T-helper 9 cell (primary cell): ENCODE results near the gene CWC27.
"Not testable (repeated sequence)": the region's sequence is repeated elsewhere in the genome, so short reads cannot be mapped to it uniquely, and the experiment has no call there.

ENCODE experiments used
- DNase-seq: peaks from one replicate; pipeline ENCODE4 v3.0.0-alpha.2; 2020

The CWC27 gene

DNA sequence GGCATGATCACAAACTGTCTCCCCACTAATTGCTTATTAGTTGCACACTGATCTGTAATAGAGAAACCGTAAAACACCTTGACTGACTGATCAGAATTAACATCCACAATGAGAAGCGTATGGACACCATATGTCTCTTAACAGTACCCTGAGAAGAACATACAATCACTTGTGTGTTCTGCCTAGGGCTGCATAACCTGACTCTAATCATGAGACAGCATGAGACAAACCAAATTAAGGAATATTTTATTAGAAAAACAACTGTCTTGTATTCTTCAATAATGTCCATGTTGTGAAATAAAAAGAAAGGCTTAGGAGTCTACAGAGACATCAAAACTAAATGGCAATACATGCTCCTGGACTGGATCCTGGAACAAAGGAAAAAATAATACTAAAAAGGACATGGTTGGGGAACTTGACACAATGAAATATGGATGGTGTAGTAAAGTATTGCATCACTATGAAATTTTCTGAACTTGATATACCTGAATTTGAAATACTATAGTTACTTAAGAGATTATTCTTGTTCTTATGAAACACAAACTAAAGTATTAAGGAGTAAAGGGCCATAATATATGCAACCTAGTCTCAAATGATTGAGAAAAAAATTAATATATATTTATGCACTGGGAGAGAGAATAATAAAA is 162.1 kb downstream of the CWC27 start:
- DNase-seq, result no peak

DNA sequence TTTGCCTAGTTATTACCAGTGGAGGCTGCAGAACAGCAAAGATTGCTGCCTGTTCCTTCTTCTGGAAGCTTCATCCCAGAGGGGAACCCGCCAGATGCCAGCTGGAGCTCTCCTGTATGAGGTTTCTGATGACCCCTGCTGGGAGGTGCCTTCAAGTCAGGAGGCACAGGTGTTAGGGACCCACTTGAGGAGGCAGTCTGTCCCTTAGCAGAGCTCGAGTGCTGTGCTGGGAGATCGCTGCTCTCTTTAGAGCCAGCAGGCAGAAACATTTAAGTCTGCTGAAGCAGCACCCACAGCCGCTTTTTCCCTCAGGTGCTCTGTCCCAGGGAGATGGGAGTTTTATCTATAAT is 170.7 kb downstream of the CWC27 start:
- DNase-seq, result not testable (repeated sequence)

DNA sequence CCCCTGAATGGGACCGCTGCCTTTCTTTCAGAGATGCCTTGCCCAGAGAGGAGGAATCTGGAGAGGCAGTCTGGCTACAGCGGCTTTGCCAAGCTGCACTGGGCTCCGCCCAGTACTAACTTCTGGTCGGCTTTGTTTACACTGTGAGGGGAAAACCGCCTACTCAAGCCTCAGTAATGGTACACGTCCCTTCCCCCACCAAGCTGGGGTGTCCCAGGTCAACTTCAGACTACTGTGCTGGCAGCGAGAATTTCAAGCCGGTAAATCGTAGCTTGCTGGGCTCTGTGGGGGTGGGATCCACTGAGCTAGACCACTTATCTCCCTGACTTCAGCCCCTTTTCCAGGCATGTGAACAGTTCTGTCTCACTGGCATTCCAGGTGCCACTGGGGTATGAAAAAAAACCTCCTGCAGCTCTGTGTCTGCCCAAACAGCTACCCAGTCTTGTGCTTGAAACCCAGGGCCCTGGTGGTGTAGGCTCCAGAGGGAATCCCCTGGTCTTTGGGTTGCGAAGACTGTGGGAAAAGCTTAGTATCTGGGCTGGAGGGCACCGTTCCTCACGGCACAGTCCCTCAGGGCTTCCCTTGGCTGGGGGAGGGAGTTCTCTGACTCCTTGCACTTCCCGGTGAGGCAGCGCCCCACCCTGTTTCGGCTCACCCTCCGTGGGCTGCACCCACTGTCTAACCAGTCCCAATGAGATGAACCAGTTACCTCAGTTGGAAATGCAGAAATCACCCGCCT is 171.2 kb downstream of the CWC27 start:
- no peak for DNase-seq

DNA sequence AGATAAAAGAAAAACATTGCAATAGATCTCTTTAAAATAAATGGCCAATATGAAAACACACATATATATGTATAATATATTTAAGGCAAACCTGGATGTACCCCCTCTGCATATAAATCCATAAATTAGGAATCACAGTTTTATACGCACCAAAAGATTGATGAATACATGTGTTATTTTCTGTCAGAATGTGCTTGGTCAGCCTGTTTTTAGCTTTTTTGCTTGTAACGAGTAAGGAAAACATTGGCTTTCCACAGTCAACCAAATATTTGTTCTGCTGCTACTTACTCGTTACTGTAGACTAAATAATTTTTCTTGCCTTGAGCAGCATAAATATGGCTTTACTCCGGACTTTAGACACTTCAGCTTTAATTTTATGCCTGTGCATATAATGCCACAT is 173.7 kb downstream of the CWC27 start:
- DNase-seq, result no peak

DNA sequence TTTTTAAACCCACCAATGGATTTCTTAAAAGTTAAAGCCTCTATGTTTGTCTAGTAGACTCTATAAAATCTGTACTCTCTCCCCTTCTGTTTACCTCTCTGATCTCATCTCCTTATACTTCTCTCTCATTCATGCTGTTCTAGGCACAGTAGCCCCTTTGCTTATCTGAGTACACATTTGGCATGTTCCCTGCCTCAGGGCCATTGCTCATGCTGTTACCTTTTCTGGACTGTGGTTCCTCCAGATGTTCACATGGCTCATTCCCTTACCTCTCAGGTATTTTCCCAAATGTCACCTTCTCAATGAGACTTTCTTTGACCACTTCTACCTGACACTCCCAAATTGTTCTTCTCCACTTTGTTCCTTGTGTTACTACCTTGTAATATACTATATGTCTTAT is 176.1 kb downstream of the CWC27 start:
- DNase-seq, result no peak

DNA sequence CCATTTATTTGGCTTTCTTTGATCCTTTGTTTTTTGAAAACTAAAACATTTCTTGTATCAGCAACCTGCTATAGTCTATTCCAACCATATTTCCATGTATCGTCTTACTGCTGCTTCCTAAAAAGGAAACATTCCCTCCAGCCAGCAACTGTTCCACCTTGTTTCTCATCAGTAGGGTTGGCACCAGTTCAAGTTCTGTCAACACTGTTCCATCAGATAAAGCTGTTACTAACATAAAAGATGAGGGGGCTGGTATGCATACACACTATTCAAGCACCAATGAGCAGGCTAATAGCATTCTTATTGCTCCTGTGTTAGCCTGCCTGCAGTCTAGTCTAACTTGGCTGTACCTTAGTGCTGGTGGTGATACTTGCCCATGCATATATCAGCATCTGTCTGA is 178.3 kb downstream of the CWC27 start:
- DNase-seq, result no peak

DNA sequence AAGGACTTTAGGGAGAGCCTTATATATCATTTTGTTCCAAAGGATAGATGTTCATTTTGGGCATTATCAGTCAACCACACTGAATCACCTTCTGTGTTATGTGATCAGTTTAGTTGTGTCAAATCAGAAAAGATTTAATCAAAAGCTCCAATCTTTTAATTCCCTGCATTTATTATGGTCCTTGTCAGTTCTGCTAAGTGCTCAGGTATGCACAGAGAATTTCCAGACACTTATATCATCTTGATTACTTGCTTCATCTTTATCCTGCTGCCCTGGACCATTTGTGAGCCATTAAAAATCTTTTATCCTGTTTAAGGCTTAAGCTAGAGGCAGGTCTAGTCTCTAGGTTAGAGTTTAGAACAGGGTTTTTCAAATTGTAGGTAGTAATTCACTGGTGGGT is 179.1 kb downstream of the CWC27 start:
- DNase-seq, result no peak

DNA sequence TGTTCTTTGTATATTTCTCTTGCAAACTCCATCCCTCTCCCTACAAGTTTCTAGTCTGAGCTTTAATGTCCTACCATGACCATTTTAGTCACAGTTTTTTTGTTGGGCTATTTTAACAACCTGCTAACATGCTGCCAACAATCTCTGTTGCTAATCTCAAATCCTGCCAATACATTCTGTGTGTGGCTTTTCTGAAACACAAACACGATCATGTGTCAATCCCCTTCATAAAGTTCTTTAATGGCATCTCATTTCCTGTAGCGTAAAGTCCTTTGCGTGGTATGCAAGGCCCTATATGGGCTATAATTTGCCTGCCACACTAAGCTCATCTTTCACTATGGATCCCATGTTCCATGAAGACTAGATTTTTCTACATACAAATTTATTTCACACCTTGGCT is 180.6 kb downstream of the CWC27 start:
- no peak for DNase-seq

DNA sequence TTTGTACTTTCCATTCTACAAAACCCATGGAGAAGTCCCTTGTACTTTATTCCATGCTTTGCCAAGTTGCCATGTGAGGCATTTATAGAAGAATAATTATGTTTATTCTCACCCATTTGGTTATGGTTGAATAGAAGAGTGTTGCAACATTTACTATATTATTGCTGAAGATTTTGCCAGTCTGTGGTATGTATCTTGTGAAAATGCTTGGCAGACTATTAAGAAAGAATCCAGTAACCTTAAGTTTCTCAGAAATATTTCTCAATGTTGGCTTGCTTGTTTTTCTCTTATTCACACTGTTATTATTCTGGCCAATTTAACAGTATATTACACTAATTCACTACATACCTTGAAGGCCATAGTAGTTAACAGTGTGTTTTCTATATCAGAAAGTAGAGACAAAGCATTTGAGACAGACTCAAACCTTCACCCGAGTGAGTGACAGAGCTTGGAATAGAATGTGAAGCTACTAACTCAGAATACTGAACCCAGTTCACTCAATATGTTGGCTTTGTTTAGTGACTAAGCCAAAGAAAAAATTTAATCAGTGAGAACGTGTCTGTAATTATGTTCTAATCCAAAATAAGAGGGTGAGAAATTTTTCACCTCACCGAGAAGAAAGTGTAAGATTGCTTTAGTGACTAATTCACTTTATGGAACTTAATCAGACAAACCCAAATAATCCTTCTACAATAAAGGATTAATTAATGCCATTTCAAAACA is 184.4 kb downstream of the CWC27 start:
- DNase-seq, result no peak

DNA sequence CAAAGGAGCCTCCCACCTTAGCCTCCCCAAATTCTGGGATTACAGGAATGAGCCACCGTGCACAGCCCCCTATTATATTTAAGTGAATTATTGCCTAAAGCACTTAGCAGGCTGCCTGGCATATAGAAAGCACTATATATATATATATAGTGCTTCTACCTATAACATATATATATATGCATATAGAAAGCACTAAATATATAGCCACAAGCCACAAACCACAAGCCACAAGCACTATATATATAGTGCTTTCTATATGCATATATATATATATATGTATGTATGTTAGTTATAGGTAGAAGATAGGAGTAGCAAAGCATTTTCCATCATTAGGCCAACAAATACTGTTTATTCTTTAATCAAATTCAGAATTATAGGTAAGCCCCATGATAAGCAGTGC is 185.8 kb downstream of the CWC27 start:
- no peak for DNase-seq

DNA sequence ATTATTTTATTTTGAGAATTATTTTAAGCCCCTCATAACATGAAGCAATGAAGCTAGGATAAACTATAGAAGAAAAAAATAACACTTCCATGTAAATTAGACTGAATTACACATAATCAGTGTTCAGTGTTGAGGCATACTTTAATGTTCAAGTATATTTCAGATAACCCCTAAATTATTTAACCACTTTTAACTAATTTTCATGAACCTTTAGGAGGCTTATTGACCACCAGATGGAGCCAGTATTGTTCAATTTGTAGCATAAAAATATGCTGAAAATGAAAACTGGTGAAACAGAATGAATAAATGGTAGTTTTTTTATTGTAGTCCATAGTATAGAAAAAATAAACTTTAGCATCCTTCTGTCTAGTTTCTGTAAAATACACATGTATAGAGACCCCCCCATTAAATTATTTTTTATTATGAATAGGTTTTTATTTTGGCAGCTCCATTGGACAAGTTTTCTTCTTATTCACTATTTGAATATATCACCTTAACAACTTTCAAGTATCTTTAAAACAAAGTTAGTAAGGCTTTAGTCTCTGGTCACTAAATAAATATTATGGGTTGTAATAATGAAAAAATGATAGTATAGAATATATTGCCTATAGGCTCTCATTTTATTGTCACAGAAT is 190.1 kb downstream of the CWC27 start:
- no peak for DNase-seq

DNA sequence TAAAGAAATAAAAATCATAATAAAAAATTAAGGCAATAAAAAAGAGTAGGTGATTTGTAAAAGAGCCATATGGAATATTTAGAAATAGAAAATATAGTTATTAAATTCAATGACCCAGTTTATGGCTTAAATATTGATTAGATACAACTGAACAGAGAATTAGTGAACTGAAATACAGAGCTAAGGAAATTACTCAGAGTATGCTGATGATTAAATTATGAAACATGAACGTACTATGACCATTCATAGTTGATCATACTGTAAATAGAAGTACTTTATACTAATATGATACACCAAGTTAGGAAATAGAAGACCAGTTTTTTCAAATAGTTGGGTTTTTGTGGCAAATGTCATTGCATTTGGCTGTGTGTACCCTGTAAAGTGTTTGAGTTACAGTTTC is 194.5 kb downstream of the CWC27 start:
- DNase-seq, result no peak

DNA sequence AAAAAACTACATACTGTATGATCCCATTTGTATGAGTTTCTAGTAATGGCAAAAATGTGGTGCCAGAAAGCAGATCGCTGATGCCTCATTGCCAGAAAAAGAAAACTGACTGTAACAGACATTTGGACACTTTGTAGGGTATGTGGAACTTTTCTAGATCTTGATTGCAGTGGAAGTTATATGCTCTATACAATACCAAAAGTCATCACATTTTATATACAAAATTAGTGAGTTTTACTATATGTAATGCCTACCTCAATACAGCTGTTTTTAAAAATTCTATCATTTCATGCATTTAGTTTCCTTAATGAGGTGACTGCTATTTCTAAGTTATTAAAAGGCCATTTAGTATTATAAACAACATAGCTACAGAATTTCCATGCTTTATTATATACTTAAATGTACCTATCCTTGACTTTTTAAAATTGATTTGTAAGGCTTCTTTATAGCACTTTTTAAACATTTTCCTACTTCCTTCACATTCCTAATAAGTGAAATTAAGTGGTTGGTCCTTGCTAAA is 199.9 kb downstream of the CWC27 start:
- no peak for DNase-seq

DNA sequence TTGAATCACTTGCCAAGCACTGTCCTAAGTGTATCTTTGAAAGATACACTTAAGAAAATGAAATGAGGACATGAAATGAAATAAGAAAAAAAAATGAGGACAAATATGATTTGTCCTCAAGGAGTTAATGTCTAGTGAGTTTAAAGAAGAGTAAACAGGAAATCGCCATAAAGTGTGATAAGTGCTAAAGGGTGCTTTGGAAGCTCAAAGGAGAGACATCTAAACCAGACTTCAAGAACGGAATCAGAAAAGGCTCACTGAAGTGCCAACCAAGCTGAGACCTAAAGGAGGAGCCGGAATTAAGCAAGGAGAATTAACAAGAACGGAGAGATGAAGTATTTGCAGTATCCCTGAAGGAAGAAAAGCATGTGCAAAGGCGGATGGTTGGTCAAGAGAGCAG is 200.8 kb downstream of the CWC27 start:
- no peak for DNase-seq

DNA sequence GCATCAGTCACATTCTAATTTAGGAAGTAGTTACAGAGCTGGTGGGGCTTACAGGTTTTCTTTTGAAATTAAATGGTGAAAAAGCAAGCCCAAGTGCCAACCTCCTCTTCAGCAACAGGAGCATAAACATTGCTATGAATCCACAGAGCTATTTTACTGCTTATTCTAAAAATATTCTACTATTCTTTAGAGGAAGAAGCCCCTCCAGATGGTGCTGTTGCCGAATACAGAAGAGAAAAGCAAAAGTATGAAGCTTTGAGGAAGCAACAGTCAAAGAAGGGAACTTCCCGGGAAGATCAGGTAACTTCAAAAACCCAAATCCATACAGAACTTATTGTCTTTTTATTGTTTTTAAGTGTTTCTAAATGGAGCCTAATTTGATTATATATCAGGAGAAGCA is 202.8 kb downstream of the CWC27 start:
- DNase-seq, result no peak

DNA sequence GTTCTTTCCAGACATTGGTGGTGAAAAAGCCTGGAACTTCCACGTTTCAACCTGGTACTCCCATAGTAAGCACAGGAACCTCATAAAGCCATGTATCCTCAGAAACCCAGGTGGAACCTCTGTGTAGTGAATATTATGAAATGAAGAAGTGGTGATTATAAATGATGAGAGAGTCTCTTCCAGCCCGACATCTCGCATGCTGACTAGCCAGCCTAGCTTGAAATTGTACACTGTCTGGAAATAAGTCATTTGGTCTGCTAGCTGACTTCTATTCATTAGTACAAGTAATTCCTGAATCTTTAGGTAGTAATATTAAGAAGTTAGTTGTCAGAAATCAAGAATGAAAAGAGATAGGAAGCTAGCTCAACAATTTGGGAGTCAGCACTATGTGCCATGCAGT is 203.3 kb downstream of the CWC27 start:
- DNase-seq, result no peak

DNA sequence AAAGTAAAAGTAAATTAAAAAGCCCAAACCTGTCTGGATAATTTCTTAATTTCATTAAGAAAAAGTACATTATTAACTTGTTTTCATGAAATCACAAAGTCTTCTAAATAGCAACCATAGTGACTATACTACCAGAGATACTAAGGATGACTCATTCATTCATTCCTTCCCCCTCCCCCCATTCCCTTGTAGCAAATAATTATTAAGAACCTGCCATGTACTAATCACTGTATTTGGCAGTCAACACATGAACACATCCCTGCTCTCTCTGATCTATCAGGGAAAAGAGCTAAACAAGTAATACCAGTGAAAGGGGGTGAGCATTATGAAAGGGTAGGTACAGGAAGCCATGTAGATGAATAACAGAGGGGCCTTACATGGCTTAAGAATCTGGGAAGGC is 203.9 kb downstream of the CWC27 start:
- no peak for DNase-seq

DNA sequence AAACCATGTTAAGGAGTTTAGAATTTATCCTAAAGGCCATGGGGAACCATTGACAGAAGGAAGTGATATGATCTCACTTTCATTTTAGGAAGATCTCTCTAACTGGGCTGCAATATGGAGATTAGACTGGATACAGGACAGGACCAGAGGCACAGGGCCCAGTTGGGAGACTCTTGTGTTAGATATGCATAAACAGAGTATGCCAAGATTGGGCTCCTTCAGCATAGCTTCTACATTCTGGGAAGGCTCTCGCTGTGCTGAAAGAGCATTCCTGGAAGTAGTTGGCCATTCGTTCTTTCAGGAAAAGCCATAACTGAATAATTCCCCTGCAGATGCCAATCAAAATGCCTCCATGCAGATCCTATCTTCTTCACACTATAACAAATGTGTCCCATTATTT is 204.5 kb downstream of the CWC27 start:
- DNase-seq, result no peak

DNA sequence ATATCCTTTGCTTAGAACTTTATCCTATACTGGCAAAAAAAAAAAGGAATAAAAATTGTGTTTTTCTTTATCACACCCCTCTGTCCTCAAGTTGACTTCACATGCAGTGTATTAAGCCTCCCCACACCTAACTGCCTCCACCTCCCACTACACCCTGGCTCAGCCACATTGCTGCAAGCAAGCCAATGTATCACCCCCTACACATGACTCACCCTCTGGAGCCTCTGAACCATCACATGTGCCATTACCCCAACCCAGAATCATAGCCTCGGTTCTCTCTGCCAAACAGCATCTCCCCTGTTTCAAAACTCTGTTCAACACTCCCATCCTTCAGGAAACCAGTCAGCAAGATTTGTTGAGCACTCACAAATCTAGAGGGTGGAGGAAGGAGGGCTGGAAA is 209.0 kb downstream of the CWC27 start:
- DNase-seq, result no peak

DNA sequence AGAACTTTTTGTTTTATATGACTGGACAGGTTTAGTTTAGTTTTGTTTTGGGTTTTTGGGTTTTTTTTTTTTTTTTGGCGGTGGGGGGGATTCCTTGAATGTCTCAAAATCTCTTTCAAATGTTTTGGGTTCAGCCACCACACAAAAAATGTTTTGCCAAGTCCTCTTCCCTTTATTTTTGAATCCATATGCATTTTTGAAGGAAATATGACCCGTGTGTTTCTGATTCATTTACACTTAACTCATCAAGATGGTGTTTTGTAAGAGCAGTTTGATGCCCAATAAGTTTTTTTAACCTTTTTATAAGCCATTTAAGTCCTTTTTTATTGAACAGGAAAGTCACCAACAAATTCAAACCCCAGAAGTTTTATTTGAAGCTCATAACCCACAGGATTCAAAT is 209.8 kb downstream of the CWC27 start:
- DNase-seq, result no peak

DNA sequence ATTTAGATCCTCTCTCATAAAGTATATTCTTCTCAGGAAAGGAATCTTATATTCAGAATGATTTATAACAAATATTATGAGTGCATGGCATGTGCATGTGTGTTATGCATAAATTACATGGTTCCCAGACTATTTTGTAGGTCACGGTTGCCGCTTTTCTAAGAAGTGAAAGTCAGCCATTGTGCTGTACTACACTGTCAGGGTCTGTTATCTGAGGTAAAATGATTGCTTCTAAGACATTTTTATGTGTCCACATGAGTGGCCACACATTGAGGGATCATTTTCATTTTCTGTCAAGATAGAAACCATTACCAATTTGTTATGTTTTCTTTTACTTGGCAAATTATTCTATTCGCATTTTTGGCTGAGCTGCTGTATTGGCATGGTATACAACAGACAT is 210.8 kb downstream of the CWC27 start:
- no peak for DNase-seq

DNA sequence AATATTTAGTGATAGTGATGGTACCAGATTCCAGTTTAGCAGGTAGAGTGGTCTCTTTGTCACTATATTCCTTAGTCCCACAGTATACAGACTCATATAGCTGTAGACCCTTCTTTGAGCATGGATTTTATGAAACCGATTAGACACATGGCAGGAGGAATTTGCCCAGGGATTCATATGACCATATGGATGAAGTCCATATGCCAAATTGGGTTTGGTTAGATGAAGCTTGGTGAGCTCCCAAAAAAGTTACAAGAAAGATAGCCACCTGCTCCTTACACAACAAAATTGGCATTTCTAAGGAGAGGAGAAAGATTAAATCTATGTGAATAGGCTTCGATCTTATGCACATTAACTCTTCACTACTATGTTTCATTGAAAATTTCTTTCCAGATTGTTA is 211.4 kb downstream of the CWC27 start:
- no peak for DNase-seq

DNA sequence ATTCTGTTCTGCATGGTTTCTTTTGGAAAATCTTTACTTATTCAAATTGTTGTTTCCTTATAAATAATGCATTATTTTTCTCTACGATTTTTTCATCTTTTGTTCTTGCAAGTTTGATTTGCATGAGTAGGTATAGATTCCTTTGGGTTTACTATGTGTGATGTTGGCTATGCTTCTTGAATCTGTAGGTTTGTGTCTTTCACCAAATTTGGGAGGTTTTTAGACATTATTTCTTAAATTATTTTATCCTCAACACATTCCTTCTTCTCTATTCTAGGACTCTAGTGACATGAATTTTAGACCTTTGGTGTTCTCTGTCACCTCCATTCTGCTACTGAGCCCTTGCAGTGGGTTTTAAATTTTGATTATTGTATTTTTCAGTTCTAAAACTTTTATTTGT is 219.0 kb downstream of the CWC27 start:
- DNase-seq, result no peak

DNA sequence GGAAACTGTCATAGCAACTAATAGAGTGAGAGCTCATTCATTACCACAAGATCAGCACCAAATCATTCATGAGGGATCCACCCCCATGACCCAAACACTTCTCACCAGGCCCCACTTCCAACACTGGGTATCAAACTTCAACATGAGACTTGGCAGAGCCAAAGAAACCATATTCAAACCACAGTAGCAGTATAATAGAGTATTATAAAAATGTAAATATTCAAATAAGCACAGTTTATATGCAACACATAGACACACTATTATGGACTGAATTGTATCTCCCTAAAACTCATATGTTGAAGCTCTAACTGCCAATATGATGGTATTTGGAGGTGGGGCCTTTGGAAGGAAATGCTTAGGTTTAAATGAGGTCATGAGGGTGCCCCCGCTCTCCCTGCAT is 240.5 kb downstream of the CWC27 start:
- DNase-seq, result no peak
